HG02938 (cell line): Measurements from ENCODE around the gene PLCB2.

Experiments
- ATAC-seq: cut with Tn5 transposase; IDR thresholded peaks from one replicate; pipeline ENCODE4 v1.9.1; 2021; ENCODE audit warnings: mild to moderate bottlenecking, moderate library complexity; ENCODE audit not compliant: unreplicated experiment

The PLCB2 gene

DNA sequence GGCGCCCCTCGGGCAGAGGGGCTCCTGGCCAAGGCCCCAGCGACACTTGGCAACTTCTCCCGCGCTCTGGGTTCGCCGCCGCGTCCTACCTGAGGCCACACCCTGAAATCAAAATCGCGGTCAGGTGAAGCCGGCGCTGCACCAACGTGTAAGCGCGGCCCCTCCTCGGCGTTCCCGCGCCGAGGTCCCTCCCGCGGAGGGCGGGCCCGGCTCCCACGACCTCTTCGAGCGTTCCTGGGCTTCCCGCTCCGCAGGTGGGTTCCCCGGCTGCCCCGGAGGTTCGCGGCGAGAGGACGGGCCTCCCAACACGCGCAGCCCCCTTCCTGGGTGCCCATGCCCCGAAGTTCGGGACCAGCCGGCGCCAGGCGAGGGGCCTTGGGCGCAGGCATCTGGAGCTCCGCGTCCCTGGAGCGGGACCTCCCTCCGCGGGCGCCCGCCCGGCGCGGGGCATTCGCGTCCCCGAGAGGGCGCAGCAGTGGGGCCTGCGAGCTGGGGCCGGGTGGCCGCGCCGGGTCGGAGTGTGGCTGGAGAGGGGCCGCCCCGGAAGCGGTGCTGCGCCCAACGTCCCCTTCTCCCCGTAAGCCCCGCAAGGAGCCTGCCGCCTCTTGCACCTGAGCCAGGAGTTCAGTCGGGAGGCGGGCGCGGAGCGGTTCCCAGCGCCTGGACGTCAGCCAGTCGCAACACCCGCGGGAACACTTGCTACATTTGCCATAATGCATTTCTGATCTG is 55.1 kb downstream of the PLCB2 start:
- no peak for ATAC-seq

DNA sequence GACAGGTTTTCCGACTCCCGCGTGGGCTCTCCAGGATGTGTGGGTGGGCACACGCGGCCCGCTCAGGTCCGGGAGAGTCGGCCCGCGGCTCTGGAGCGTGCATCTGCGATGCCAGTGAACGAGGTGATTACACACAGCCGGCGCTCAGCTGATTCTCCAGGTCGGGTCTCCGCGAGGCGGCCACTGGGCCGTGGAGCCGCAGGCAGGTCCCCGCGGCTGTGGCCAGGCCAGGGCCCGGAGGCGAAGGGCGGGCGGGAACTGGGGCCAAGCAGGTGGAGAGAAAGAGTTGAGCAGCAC is 55.6 kb downstream of the PLCB2 start:
- no peak for ATAC-seq

DNA sequence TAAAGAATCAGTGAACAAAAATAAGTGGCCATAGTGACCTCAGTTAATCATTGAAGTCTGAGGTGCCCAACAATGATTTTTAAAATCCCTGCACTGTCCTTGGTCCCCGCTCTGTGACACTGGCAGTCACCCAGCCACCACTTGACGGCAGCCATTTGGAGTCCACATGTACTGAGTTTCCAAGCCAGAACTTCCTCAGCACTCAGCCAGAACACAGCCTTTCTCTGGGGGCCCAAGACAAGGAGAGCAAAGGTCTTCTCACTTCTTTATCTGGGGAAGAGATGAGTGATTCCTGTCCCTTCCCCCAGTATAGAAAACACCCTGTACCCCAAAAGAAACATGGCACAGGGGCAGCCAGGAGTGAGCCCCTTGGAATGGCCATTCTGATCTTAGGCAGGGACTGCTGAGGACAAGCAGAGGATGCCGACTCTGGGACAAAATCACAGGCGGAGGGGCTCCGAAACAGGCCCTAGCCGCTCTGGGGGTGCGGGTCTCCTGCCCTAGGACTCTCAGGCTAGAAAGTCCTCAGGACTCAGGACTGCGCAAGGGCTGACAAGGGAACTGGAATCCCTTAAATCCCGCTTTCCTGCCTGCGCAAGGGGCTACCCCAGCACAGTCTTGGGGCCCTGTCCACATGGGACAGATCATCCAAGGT is 56.1 kb downstream of the PLCB2 start:
- no peak for ATAC-seq

DNA sequence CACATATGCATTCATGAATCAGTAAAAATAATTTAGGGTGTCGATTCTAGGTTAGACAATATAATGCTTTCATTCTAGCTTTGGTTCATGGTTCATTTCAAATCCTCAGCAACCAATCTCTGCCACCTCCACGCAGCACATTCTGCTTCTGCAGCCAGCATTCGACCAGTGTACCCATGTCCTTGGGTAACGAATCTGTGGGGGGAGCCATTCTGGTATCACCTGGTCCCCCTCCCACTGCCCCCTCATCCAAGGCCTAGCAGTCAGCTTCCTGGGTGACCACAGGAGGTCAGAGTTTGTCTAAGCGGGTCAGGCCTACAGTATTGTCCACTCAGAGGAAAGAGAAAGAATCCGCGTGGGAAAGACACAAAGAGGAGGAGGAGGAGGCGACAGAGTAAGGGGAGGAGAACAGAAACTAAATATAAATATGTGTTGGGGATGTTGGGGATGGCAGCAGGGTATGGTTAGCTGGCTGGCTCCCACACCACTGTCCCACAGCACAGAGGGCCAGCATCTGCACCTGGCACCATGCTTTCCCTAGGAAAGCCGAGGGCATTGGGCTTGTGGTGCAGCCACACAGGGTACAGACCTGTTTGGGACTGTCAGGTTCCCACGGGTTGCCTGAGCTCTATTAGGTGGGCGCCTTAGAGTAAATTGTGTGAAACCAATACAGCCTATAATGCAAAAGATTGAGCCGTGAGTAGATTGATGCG is 56.8 kb downstream of the PLCB2 start:
- no peak for ATAC-seq

DNA sequence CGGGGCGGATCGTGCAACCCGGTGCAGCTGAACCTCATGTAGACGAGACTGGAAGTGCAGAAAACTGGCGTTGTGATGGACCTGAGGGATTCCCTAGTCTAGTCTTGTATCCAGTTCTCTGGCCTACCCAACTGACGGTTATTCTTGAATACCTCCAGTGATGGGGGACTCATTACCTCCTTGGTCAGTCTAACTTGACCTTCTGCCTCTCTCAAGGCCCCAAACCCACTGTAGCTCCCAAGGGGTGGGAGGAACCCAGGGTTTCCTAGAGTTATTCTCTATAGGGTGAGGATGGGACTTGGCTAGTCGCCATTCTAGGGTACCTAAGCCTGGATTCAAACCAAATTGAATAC is 57.5 kb downstream of the PLCB2 start:
- ATAC-seq, result no peak

DNA sequence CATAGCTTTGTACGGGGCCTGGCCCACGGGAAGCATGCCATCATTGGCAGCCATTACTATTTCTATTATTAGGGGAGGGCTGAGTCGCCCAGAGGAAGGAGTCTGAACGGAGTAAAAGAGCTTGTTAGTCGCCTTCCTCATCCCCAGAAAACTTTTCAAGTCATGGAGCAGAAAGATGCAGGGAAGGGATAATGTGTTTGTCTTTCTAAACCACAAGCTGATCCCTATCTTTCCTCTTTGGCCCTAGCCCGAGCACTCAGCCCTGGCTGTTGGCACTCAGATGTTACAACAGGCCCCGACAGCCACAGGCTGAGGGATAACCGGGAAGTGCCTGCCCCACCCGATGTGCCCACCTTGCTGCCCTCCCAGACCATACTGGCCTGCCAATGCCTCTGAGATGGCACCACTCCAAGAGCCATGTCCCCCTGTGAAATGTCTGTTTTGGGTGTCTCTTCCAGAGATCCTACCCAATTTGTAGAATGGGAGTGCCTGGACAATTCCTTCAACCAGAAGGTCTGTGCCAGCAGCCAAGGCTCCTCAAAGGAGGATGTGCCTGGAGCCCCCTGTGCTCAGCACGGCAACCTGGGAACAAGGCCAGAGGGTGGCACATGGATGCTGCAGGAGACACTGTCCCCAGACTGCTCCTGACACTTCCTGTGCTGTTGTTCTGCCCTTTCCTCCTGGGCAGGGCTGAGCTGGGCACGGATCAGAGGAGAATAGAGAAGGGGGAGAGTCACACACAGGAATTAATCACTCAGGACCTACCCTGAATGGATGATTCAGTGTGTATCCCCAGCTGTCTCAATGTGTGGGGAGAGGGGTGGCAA is 58.0 kb downstream of the PLCB2 start:
- ATAC-seq, result no peak

DNA sequence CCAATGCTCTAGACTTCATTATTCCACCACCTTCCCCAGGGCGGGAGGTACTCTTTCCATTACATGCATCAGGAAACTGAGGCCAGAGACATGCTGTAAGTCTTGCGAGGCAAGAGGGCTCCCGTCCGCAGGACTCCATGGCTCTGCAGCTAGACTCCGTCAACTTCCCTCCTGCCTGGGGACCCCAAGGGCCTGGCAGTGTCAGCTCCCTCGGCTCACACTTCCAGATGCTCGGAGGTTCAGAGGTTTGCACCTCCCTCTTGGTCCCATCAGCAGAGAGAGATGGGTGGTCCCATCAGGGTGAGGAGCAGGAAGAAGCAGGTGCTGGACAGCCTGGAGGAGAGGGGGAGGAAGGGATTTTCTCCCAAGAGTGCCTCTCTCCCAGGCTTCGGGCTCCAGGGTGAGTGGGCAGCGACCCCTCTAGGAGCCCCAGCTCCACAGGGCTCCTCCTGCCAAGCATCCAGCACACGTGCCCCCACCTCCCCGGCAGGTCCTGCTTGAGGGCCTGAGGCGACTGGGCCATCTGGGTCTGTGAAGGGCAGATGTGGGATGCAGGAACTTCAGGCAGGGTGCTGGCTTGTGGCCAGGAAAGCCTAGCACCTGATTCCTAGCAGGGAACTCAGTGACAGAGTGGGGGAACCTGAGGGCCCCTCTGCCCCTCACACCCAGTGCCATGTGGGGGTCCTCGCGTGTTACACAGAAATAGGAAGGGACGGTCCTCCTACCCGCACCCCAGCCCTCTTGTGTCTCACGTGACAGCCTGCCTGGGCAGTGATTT is 59.5 kb downstream of the PLCB2 start:
- no peak for ATAC-seq

DNA sequence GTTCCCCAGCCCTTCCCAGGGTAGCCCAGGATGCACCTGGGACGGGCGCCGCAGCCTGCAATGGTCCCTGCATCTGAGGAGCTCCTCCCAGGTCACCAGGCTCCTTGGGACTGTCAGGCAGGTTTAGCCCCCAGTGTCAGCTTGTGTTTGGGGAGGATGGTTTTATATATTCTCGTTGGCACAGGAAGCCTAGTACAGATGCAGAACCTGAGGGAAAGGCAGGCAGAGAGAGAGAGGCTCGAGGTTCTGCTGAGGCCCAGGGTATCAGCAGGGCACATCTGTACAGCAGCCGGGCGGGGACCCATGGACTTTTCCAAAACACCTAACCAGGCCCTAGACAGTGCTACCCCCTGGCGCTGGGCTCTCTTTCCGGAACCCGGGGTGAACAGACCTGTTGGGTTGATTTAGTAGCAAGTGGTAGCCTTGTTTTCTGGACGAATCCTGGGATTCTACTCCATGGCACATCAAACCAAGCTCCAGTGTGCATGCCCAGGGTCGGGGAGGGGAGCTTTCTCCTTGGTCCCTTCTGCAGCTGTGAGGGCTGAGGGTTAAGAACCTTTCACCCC is 60.2 kb downstream of the PLCB2 start:
- no peak for ATAC-seq

DNA sequence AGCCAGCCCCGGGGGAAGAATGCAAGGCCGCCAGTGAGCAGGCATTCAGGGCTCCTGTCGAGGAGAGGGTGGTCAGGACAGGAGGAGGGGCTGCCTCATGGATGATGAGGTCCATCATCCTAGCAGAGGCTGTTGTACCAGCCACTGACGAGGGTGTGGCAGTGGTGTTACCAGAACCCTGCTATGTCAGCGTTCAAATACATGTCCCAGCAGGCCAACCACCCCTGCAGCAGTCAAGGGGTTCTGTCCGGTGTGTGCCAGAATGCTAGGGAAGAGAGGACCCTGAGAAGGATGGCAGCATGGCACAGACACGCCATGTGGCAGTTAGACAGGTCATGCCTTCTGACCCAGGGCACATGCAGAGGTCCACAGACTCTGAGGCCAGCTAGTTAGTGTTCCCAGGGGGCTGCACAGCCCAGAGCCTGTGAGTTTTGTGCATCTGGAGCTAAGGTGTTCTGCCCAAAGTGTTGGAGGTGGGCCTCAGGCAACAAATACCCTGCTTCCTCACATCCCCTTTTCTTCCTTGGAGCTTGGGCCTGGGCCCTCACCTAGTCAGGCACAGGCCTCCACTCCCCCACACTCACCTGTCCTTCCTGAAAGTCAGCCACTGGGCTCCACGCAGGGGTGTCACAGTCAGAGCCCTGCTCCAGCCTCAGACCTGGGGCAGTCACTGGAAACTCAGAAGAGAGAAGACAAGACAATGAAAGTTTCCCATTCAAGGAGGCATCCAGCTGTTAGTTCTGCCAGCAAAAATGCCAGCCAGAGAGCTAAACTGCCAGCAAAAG is 61.0 kb downstream of the PLCB2 start:
- ATAC-seq, result no peak

DNA sequence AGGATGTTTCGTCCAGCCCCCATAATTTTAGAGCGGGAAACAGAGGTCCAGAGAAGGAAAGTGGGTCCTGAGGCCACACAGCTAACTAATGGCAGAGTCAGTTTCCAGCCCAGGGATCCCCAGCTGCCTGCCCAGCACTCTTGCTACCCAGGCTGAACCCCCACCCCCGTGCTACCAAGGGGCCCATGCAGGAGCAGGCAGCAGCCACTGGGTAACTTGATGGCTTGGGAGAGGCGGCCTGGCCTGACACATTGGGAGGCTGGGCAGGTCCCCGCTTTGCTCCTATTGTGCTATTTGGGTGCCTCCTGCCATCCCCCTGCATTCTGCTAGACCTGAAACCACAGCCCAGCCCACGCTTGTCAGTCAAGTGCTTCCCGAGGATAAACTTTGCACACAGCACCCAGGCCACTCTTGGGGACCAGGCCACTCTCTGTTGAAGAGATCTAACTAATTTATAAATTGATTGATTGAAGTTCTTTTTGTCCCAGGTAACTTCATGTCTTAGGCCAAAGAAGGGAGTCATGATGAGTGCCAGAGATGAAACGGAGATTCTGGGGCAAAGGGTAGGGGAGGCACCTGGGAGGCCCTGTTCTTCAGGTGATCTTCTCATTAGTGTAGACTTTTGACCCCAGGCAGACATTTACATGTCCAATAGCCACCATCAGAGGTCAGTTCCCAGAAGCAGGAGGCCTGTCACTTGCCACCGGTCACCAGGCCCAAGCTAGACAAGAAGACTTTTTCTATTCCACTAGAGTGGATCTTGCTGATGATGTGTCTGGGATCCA is 61.9 kb downstream of the PLCB2 start:
- no peak for ATAC-seq

DNA sequence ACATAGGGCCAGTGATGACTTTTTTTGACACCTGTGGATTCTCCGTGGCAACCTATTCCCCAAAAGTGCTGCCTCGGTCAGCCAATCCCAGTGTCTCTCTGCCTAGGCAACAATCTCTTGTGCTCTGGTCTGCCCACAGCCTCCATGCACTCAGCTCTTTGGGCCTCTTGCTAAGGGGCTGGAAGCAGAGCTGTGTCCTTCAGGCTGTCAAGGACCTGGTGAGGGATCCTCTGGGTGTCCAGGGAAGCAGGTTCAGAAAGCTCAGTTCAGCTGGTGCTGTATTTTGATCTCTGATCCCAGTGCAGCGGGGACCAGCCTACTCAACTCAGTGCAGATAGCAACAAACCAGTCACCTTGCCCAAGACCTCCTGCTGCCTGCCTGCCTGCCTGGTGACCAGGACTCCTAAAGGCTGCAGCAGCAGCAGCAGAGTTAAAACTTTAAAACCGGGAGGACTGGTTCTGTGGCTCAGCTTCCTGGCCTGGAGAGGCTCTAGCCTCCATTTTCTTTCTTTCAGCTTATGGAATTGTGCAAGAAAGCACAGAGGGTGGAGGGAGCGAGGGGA is 62.7 kb downstream of the PLCB2 start:
- ATAC-seq, result no peak

DNA sequence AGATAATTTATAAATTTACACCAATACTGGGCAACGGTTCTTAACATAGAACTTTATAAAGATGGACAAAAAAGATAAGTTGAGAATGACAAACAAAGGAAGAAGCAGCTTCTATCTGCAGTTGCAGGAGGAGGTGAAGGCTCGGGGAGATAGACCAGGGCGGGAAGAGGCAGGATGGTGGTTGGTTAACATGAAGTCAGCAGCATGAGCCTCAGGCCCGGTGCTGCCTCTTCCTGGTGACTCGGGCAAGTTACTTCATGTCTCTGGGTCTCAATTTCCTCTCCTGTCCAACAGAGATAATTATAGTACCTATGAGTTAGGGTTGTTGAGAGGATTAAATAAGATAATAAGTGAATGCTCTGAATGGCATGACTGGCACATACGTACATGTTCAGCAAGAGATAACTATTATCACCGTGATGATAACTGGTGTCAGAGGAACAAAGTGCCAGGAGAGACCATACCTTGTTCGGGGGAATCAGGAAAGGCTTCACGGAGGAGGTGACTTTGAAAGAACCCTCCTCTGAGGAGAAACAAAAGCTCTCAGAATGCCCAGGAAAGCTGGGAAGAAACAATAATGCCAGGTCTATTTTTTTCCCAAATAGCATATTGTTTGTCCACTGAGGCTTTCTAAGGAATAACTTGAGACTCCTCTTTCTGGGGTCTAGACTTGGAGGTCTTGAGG is 64.5 kb downstream of the PLCB2 start:
- no peak for ATAC-seq

DNA sequence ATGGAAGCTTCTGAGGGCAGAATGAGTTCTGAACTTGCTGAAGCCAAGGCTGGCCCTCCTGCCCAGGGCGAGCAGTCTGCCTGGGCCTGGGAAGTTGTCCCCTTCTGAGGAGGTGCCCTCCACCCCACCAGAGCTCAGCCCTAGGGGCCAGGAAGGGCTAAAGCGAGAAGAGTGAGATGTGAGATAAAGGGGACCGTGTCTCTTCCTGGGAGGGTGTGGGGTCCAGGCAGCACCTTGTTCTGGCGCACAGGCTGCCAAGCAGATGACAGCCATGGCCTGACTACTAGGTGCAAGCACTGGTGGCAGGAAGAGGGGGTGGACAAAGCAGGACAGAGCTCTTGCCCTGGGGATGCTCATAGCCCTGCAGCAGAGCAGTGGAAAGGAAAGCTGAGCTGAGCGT is 65.1 kb downstream of the PLCB2 start:
- ATAC-seq, result no peak

DNA sequence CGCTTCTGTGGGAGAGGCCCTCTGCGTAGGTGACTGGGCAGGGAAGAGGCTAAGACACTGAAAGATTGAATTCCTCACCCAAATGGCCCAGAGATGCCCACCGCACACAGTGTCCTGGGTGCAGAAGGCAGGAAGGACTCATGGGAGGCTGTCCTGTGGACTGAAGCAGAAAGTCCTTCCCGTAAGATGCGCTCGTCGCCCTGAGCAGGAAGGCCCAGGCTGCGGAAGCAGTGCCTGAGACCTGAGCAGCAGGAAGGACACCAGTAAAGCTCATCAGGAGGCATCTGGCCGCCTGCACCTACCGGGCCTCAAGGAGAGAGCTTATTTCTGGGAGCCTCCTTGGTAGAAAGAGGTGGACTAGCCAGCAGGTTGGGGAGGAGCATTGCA is 65.5 kb downstream of the PLCB2 start:
- ATAC-seq, result no peak

DNA sequence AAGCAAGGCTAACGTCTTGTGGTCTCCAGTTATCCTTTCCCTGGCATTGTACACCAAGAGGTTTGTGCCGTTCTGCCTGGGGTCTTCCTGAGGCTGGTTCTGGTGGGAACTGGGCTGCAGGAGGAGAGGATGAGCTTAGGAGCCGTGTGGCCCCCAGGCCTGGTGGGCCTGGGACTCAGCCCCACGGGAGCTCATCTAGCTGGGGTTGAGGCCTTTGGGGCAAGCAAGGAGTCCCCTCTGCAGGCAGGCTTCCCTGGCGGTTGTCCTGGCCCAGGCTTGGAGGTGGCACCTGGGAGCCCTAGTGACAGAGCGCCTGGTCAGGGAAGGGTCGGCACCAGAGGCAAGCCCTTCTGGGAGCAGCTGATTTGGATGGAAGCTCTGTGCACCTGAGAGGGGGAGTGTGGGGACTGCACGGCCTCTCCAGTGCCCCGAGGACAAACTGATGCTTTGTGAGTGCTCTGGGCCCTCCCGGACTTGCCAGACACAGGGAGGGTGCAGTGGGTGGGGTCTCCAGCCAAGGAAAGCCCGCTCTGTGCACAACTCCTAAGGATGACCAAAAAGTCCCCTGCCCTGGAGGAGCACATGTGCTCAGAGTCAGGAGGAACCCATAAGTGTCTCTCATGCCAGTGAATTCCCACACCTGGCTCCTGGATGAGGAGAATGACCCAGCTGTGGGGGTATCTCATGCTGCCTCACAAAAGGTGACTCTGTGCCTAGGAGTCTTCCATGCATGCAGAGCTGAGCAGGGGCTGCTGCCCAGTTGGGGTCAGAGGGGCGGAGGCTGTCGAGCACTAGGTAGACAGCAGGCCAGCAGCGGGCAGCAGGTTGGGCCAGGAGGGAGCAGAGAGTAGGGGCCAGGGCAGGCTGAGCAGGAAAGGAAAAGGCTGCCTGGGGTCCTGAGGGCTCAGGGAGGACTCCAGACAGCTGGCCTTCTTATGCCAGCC is 66.2 kb downstream of the PLCB2 start:
- no peak for ATAC-seq

DNA sequence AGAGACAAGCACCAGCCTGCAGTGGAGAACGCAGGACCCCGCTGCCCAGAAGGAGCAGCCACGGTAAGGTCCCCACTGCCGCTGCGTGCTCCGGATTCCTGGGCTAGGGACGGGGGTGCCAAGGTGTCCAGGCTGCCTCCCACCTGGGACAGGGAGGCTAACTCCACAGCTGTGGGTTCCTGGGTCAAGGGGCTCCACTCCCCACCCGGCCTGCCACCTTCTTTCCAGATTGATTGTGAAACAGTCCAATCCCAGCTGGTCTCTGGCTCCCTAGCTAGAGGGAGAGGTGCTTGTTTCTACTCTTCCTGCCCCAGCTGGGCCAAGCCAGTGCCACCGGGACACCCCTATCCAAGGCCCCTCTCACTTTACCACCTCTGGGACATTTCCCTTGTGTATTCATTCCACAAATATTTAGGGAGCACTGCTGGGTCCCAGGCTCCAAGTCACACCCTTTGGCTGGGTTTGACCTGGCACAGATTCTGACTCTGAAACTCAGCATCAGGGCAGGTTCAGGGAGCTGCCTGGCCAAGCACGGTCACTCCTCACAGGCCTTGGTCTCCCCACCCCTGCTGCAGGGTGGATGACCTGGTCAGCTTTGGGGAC is 67.0 kb downstream of the PLCB2 start:
- no peak for ATAC-seq
